ENCODE data around the gene CXCL13. TPM values are rescaled to one million over a fixed set of nuclear protein-coding genes. Genes with fewer than 3 reads are reported as not detected.
"Not testable (repeated sequence)": the region's sequence is repeated elsewhere in the genome, so short reads cannot be mapped to it uniquely, and the experiment has no call there.

Gene CXCL13
- total RNA-seq, 3 donors from 2014 or later (not counting 1 experiment from before 2014, with no cell fraction given) = not detected

GRCh38 chr4:77652237-77652897 is 46.7 kb downstream of the CXCL13 start:
- Mint-ChIP-seq H3K27ac (no peak overlapping the region), H3K9me3 (peaks cover 2 to 3% of the 10 kb centered on the region in 2 donors), H3K27me3 (ENCODE audit: low read depth in 2 of 2) (peaks cover 0 to 9% of the 10 kb centered on the region in 2 donors), H3K4me3 (no peak overlapping the region), H3K36me3 (peaks cover 2% of the 10 kb centered on the region), H3K4me1 (no peaks in the 10 kb centered on the region)
- Histone ChIP-seq H3K27ac (ENCODE audit: low read length) (no peak overlapping the region), H3K36me3 (ENCODE audit: control insufficient read depth, insufficient read depth, low read length) (no peaks in the 10 kb centered on the region), H3K9me3 (ENCODE audit: control insufficient read depth, insufficient read depth, low read length) (no peaks in the 10 kb centered on the region), H3K4me3 (ENCODE audit: low read length) (no peak overlapping the region), H3K4me1 (ENCODE audit: control insufficient read depth, insufficient read depth, low read length) (no peaks in the 10 kb centered on the region), H3K27me3 (ENCODE audit: control insufficient read depth, insufficient read depth, low read length) (no peaks in the 10 kb centered on the region)
- WGBS (ENCODE audit: insufficient coverage) = 50% methylated on average over 5 of the region's 5 CpGs
- no peak for TF ChIP-seq CTCF (IDR thresholded peaks at IDR 0.05)
- DNase-seq (no peak), ATAC-seq (no peak)
- intact Hi-C loops (cut with micrococcal nuclease) = no loop called here

DNA sequence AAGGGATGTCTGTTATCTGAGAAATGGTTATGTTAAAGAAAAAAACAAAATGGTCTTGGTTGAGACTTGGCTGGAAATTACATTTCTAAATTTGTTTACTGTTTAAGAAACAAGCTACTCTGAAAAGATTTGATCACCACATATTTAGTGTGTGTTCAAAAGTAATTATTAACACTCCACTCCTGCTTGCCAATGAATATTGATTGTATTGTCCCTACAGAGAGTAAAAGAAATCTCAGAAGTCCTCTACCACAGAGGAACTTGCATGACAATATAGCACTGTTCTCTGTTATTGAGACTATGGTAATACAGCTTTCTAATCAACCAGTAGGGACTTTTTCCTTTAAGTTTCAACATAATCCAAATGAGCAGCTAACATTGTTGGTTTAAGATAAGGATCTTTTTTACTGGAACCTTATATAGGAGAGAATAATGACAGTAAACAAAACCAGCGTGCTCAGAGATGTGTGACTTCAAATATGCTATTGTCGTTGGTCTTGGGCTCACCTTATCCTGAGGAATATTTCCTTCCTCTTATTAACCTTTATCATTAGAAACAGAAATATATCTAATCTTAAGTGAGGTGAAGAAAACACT is 47.6 kb downstream of the CXCL13 start:
- Histone ChIP-seq H3K27me3 (ENCODE audit: control insufficient read depth, insufficient read depth, low read length) (no peaks in the 10 kb centered on the region), H3K36me3 (ENCODE audit: control insufficient read depth, insufficient read depth, low read length) (no peaks in the 10 kb centered on the region), H3K4me3 (ENCODE audit: low read length) (no peak overlapping the region), H3K4me1 (ENCODE audit: control insufficient read depth, insufficient read depth, low read length) (no peaks in the 10 kb centered on the region), H3K27ac (ENCODE audit: low read length) (no peak overlapping the region), H3K9me3 (ENCODE audit: control insufficient read depth, insufficient read depth, low read length) (no peaks in the 10 kb centered on the region)
- no peak for TF ChIP-seq CTCF (IDR thresholded peaks at IDR 0.05)
- H3K4me1 Mint-ChIP-seq = no peaks in the 10 kb centered on the region
- H3K27ac Mint-ChIP-seq = no peak overlapping the region
- DNase-seq = no peak
- ATAC-seq = no peak
- no CpG with 5 or more reads among the region's 2 CpGs for WGBS (ENCODE audit: insufficient coverage)
- H3K9me3 Mint-ChIP-seq = peaks cover 2 to 7% of the 10 kb centered on the region in 2 donors
- intact Hi-C loops (cut with micrococcal nuclease) = no loop called here
- no peak overlapping the region for H3K4me3 Mint-ChIP-seq
- peaks cover 7% of the 10 kb centered on the region for H3K36me3 Mint-ChIP-seq
- H3K27me3 Mint-ChIP-seq (ENCODE audit: low read depth in 2 of 2) = peaks cover under 1 to 13% of the 10 kb centered on the region in 2 donors

GRCh38 chr4:77660318-77660717 is 54.7 kb downstream of the CXCL13 start:
- H3K9me3 ChIP-seq (ENCODE audit: control insufficient read depth, insufficient read depth, low read length); H3K27ac ChIP-seq (ENCODE audit: low read length); DNase-seq; intact Hi-C loops (cut with micrococcal nuclease); H3K4me1 ChIP-seq (ENCODE audit: control insufficient read depth, insufficient read depth, low read length); H3K4me3 ChIP-seq (ENCODE audit: low read length); H3K4me3 Mint-ChIP-seq; ATAC-seq; H3K27ac Mint-ChIP-seq; H3K27me3 ChIP-seq (ENCODE audit: control insufficient read depth, insufficient read depth, low read length); H3K36me3 Mint-ChIP-seq; H3K36me3 ChIP-seq (ENCODE audit: control insufficient read depth, insufficient read depth, low read length); H3K4me1 Mint-ChIP-seq; H3K9me3 Mint-ChIP-seq: not testable (repeated sequence)
- WGBS (ENCODE audit: insufficient coverage) = 100% methylated on average over 3 of the region's 5 CpGs
- peaks cover 11 to 12% of the 10 kb centered on the region in 2 donors for H3K27me3 Mint-ChIP-seq (ENCODE audit: low read depth in 2 of 2)

Other genes starting within 250 kb of the CXCL13 start
- gene CNOT6L, start 213.5 kb downstream of the CXCL13 start, total RNA-seq = 100 to 1,000 TPM; 172 to 237 (median 193) TPM